Cardiac septum (tissue), 1 donor: ENCODE results near the gene SCFD2. TPM values are rescaled to one million over a fixed set of nuclear protein-coding genes. Genes with fewer than 3 reads are reported as not detected.

Experiments used
- DNase-seq: peaks from one replicate; pipeline ENCODE4 v3.0.0-alpha.2; 2020; ENCODE audit warnings: low spot score
- intact Hi-C: fragments of 100-400 bp; cut with DNase I; formaldehyde crosslinking; loops from one replicate; pipeline ENCODE4 v1.14.0; 2022
- total RNA-seq: library from RNA; stranded (reverse); fragmentation: NEBNext Ultra II Directional; extraction: Animal tissue kit (Norgen Biotek cat#: 25700); gene quantifications from one replicate; pipeline ENCODE4 v1.2.1, GENCODE V29; 2021
- donor health status: DM: no; HTN: no; CAD: no.

SCFD2 gene
- total RNA-seq, 1 donor from 2014 or later = 9.7 TPM

GRCh38 chr4:52932591-52933470, 433.0 kb downstream of the SCFD2 start:
- no peak for DNase-seq
- intact Hi-C loops = no loop called here

GRCh38 chr4:52931243-52931642, 434.6 kb downstream of the SCFD2 start:
- intact Hi-C loops = no loop called here
- DNase-seq = no peak

DNA sequence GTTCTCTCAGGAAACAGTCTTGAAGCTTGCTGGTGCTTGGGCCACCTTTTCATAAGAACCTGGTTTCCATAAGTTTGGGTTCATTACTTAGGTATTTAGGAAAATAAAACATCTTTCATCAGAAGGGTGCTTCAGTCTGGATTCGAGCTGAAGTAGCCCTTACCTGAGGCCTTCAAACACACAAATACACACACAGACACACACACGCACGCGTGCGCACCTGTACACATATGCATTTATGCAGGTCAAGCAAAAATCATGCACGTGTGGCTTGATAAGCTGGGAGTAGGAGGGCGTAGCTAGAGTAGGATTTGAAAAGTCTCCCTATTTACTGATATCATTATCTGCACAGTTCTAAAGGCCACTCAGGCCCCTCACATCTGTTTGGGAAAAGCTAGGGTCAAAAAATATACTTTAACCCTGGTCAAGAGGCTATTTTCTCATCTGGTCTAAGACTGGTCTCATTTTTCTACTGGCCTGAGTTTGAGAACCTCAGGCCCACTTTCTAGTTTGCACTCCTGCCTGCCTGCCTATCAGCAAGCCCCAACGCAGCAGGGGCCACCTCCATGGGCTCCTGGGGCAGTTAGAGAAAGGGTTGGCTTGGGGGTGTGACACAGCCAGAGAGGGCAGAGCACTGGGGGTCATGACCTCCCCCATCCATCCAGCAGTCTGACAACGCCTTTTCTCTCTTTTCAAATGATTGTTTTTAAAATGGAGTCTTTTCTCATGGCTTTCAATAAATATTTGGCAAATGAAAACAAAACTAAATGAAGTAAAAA, 439.5 kb downstream of the SCFD2 start:
- intact Hi-C loops = no loop called here
- no peak for DNase-seq

GRCh38 chr4:52925531-52925968, 440.3 kb downstream of the SCFD2 start:
- intact Hi-C loops = no loop called here
- DNase-seq = no peak

- DNase-seq = no peak
- intact Hi-C loops = no loop called here
Measured at GRCh38 chr4:52919461-52919860, 446.4 kb downstream of the SCFD2 start.

GRCh38 chr4:52917817-52918216, 448.0 kb downstream of the SCFD2 start:
- intact Hi-C loops = no loop called here
- DNase-seq = no peak

- intact Hi-C loops = no loop called here
- DNase-seq = no peak
Measured at GRCh38 chr4:52915730-52916300, 450.0 kb downstream of the SCFD2 start.

DNA sequence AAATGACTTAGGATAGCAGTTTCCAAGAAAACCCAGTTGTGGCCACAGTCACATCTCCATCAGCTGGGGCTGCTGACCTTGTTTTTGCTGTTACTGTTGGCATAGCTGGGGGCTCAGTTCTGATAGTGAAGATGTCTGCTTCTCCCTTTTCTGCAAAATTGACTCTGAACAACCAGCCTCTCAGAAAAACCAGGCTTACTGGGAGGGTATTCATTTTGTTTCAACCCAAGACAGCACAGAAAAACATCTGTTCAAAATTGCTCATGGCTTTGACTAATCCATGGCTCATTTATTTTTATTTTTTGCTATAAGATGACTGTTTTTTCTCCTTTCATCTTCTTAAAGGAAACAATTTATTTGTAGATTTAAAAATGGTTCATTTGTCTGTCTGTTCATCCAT, 450.7 kb downstream of the SCFD2 start:
- intact Hi-C loops = no loop called here
- DNase-seq = no peak

DNA sequence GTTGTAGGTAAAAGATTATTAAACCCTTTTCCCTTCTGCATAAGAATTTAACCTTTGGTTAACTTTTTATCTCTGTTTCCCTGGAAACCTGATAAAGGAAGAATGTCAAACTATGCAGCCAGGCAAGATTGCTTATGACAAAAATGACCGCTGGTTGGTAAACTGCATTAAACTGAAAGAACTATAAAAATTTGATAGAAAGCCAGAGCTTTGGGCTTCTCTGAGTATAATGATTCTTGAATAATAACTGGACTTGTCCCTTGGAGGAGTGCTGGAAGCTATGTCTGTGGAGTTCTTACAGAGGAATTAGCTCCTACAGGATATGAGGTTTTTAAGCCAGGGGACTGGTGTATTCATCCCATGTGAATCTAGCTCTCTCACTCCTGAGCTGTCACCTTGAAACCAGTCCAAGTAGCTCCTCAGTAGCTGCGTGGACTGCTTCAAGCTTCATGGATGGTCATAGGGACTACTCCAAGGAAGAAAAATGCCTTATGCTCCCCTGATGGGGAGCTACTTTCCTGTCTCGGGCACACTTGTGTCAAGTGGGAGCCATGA, 451.7 kb downstream of the SCFD2 start:
- intact Hi-C loops = loop anchor here (5.0 kb wide), 2 partner anchors 68 to 202 kb away; no protein-coding TSS in a partner anchor
- no peak for DNase-seq

DNA sequence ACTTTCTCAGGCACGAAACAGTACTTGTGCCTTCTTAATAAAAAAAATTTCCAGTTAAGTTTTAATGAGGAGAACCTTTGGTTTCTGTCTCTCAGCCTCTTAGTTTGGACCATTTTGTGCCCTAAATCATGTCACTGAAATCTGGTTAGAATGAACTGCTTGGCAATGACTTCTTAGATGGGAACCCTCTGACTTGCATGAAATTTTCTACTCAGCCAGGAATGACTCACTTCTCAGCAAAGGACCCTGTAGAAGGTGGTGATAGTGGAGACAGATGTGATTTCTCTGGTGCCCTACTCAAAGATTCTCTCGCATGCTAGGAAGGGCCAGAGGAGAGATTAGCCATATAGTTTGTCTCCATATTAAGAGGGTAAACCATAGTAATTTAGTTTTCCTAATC, 453.3 kb downstream of the SCFD2 start:
- intact Hi-C loops = loop anchor here (5.0 kb wide), 2 partner anchors 70 to 200 kb away; no protein-coding TSS in a partner anchor
- DNase-seq = no peak

DNA sequence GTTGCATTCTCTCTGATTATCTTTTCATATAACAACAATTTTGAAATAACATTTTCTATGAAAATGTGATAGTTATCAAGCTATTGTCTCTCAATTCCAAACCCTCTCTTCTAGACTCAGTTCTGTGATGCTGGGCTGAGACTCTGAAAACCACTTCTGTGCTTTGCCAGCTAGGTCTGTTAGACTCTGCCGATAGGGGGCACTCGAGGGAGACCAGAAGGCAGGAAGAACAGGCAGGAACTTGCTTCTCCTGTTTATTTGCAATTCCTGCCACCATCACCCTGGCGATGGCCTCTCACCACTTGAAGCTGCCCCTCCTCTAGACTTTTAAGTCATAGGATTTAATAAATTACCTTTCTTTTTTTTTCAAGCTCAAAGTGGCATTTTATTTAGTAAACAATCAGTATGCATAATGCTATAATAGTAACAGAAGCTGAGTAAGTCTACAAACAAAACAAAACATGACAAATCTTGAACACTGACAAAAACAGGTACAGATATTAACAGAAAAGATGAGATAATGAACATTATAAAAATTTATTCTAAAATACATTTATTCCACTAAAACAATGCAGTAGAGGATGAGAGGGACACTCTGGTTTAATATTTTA, 454.1 kb downstream of the SCFD2 start:
- intact Hi-C loops = loop anchor here (5.0 kb wide), 2 partner anchors 71 to 199 kb away; no protein-coding TSS in a partner anchor

GRCh38 chr4:52910115-52910514, 455.7 kb downstream of the SCFD2 start:
- intact Hi-C loops = loop anchor here (5.0 kb wide), 2 partner anchors 72 to 198 kb away; no protein-coding TSS in a partner anchor
- no peak for DNase-seq

More for the DNA sequence above, 454.1 kb downstream of the SCFD2 start:
- no peak for DNase-seq

GRCh38 chr4:52907510-52907909, 458.4 kb downstream of the SCFD2 start:
- DNase-seq = no peak
- intact Hi-C loops = no loop called here

- no peak for DNase-seq
- intact Hi-C loops = no loop called here
Measured at GRCh38 chr4:52904421-52904820, 461.4 kb downstream of the SCFD2 start.

GRCh38 chr4:52903273-52903672, 462.6 kb downstream of the SCFD2 start:
- intact Hi-C loops = no loop called here
- DNase-seq = no peak

- DNase-seq = no peak
- intact Hi-C loops = no loop called here
Measured at GRCh38 chr4:52894443-52894842, 471.4 kb downstream of the SCFD2 start.

- no peak for DNase-seq
- intact Hi-C loops = no loop called here
Measured at GRCh38 chr4:52892880-52893279, 473.0 kb downstream of the SCFD2 start.

- intact Hi-C loops = no loop called here
- DNase-seq = no peak
Measured at GRCh38 chr4:52891743-52892142, 474.1 kb downstream of the SCFD2 start.

DNA sequence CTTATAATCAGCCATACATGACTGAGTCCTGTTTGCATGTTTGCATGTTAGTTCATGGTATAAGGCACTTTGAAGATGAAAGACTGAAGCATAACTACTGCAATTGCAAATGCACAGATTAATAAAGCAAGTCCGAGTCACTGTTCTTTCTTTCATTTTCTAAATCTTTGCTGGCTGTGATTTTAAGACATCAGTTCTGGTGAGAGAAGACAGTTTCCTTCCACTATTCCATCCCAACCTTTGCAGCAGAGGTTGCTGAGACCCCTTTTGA, 475.4 kb downstream of the SCFD2 start:
- DNase-seq = no peak
- intact Hi-C loops = no loop called here
